HepG2 (cell line): ENCODE data around the gene LARP1B. TPM values are rescaled to one million over a fixed set of nuclear protein-coding genes. Genes with fewer than 3 reads are reported as not detected.

Experiments used
- ATF7-NPFF ChIP-seq: sonication (generic); formaldehyde crosslinking; IDR thresholded peaks from 2 replicates; pipeline ENCODE4 v1.8.1; 2023; ENCODE audit warnings: mild to moderate bottlenecking, low read depth, missing genetic modification reagents, moderate library complexity
- EP300 ChIP-seq, 3 experiments: sonication (generic) in 1 of 3; formaldehyde crosslinking in 1 of 3; IDR thresholded peaks; 2 replicates each; pipeline versions ENCODE4 v1.5.1 to v1.6.1; 2011 to 2020; ENCODE audit warnings: low read depth in 2 of 3, low read length in 2 of 3, borderline replicate concordance in 1 of 3, improper control_type of control experiment in 1 of 3, mild to moderate bottlenecking in 1 of 3, missing genetic modification reagents in 1 of 3, moderate library complexity in 1 of 3
- HCFC1 ChIP-seq: fragments of 150-350 bp; IDR thresholded peaks from 2 replicates; pipeline ENCODE4 v1.6.1; 2014; ENCODE audit warnings: low read depth, low read length
- IKZF1 ChIP-seq: fragments of 450-650 bp; IDR thresholded peaks from 2 replicates; pipeline ENCODE4 v1.7.1; 2016
- KAT2B ChIP-seq: fragments of 150-350 bp; IDR thresholded peaks from 2 replicates; pipeline ENCODE4 v1.6.1; 2014; ENCODE audit warnings: low read depth, low read length, borderline replicate concordance
- SMARCE1 ChIP-seq: fragments of 450-650 bp; IDR thresholded peaks from 2 replicates; pipeline ENCODE4 v1.6.1; 2017; ENCODE audit warnings: borderline replicate concordance
- ZNF34 ChIP-seq: sonication (generic); formaldehyde crosslinking; IDR thresholded peaks from 2 replicates; pipeline ENCODE4 v1.4.0; 2020; ENCODE audit warnings: mild to moderate bottlenecking, missing genetic modification reagents, borderline replicate concordance
- ZNF563 ChIP-seq: sonication (generic); formaldehyde crosslinking; IDR thresholded peaks from 2 replicates; pipeline ENCODE4 v1.8.0; 2022; ENCODE audit warnings: mild to moderate bottlenecking, moderate library complexity, missing genetic modification reagents
- polyA plus RNA-seq, 8 experiments: library from polyadenylated mRNA; depleted of rRNA in 3 of 8; stranded (reverse) in 7 of 8; unstranded in 1 of 8; fragments of >200 nt; fragmentation: Illumina TruSeq in 4 of 8; extraction: Trizol in 4 of 8; gene quantifications; 2 replicates each; pipeline versions ENCODE4 v1.2.1 to v1.2.3, GENCODE V29; 2011 to 2016; ENCODE audit warnings: low read depth in 4 of 8, missing spikeins in 1 of 8, mixed read lengths in 1 of 8; ENCODE audit not compliant: insufficient read depth in 1 of 8
- total RNA-seq, 5 experiments: library from RNA; depleted of rRNA; stranded (reverse); fragments of >200 nt; fragmentation: Illumina TruSeq; extraction: Trizol; gene quantifications; 2 replicates each; pipeline ENCODE4 v1.2.3, GENCODE V29; 2016; ENCODE audit warnings: low read depth in 1 of 5
- TF ChIP-seq, protein P1 (sequence below): sonication (generic); formaldehyde crosslinking; IDR thresholded peaks from 2 replicates; pipeline ENCODE4 v1.5.1; 2020; ENCODE audit warnings: mild to moderate bottlenecking, missing genetic modification reagents, moderate library complexity
- TF ChIP-seq, protein P2 (sequence below): sonication (generic); formaldehyde crosslinking; IDR thresholded peaks from 2 replicates; pipeline ENCODE4 v1.4.0; 2020; ENCODE audit warnings: mild to moderate bottlenecking, missing genetic modification reagents
- TF ChIP-seq, protein P3 (sequence below): IDR thresholded peaks from 2 replicates; pipeline ENCODE4 v1.6.1; 2016; ENCODE audit warnings: mild to moderate bottlenecking
- TF ChIP-seq, protein P4 (sequence below): IDR thresholded peaks from 2 replicates; pipeline ENCODE4 v1.4.0; 2020; ENCODE audit warnings: mild to moderate bottlenecking, missing genetic modification reagents
- TF ChIP-seq, protein P5 (sequence below): sonication (generic); formaldehyde crosslinking; conservative IDR thresholded peaks from 2 replicates; pipeline ENCODE4 v1.4.0; 2020; ENCODE audit warnings: mild to moderate bottlenecking, missing genetic modification reagents, moderate library complexity

The LARP1B gene
- total and polyA plus RNA-seq, 2 of the 13 experiments (the other 11 are each of a cell fraction or from before 2014, with no cell fraction given): 19.2 to 52.7 TPM

DNA sequence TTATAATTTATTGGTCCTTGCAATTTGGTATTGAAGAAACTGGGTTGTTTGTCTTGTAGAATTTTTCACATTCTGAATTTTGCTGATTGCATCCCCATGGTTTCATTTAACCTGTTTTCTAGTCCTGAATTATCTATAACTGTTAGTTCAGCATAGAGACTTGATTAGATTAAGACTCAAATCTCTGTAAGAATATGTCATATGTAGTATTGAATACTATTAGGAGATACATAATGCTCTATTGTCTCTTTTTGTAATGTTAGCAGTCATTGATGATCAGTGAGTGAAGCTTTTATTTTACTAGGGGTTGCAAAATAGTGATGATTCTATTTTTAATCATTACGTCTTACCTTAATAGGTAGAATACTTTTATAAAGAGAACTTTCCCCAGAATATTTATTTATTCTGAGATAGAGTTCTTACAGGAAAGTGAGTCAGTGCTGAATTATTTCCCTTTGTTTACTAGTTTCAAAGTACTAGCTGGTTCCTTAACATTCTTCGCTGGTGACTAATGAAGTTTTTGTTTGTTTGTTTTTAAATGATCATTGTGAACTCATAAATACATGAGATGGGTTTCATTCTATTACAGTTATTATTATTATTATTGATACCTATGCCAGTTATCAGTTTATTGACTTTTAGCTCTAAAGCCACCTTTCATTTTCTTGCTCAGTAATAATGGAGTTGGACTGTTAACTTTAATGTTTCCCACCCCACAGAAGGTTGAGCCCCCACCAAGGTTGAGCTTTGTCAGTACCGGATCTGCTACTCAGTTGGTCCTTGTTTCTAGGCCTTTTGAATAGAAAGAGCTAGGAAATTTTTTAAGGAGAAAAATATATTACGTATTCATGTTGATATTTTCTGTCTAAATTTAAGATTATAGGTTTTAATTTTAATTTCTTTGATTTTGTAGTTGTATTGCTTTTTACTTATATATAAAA, 102.3 kb downstream of the LARP1B start (continued):
- no peak for TF ChIP-seq KAT2B
- TF ChIP-seq EP300 (IDR thresholded peaks at IDR 0.05; ENCODE audit: low read depth in 2 of 2, low read length in 2 of 2): peak in 1 of 2 experiments; percentile 70; a peak in 1 of 4 replicates
- no peak for TF ChIP-seq EP300 (CRISPR knock-in tag; IDR thresholded peaks at IDR 0.05; ENCODE audit: borderline replicate concordance)
- peak; percentile 84 for TF ChIP-seq SMARCE1
- TF ChIP-seq, protein P1, sequence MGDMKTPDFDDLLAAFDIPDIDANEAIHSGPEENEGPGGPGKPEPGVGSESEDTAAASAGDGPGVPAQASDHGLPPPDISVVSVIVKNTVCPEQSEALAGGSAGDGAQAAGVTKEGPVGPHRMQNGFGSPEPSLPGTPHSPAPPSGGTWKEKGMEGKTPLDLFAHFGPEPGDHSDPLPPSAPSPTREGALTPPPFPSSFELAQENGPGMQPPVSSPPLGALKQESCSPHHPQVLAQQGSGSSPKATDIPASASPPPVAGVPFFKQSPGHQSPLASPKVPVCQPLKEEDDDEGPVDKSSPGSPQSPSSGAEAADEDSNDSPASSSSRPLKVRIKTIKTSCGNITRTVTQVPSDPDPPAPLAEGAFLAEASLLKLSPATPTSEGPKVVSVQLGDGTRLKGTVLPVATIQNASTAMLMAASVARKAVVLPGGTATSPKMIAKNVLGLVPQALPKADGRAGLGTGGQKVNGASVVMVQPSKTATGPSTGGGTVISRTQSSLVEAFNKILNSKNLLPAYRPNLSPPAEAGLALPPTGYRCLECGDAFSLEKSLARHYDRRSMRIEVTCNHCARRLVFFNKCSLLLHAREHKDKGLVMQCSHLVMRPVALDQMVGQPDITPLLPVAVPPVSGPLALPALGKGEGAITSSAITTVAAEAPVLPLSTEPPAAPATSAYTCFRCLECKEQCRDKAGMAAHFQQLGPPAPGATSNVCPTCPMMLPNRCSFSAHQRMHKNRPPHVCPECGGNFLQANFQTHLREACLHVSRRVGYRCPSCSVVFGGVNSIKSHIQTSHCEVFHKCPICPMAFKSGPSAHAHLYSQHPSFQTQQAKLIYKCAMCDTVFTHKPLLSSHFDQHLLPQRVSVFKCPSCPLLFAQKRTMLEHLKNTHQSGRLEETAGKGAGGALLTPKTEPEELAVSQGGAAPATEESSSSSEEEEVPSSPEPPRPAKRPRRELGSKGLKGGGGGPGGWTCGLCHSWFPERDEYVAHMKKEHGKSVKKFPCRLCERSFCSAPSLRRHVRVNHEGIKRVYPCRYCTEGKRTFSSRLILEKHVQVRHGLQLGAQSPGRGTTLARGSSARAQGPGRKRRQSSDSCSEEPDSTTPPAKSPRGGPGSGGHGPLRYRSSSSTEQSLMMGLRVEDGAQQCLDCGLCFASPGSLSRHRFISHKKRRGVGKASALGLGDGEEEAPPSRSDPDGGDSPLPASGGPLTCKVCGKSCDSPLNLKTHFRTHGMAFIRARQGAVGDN (CRISPR knock-in tag): no peak
- no peak for TF ChIP-seq IKZF1
- no peak for TF ChIP-seq ZNF34
- TF ChIP-seq, protein P2, sequence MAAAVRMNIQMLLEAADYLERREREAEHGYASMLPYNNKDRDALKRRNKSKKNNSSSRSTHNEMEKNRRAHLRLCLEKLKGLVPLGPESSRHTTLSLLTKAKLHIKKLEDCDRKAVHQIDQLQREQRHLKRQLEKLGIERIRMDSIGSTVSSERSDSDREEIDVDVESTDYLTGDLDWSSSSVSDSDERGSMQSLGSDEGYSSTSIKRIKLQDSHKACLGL (CRISPR knock-in tag): no peak
- TF ChIP-seq, protein P3, sequence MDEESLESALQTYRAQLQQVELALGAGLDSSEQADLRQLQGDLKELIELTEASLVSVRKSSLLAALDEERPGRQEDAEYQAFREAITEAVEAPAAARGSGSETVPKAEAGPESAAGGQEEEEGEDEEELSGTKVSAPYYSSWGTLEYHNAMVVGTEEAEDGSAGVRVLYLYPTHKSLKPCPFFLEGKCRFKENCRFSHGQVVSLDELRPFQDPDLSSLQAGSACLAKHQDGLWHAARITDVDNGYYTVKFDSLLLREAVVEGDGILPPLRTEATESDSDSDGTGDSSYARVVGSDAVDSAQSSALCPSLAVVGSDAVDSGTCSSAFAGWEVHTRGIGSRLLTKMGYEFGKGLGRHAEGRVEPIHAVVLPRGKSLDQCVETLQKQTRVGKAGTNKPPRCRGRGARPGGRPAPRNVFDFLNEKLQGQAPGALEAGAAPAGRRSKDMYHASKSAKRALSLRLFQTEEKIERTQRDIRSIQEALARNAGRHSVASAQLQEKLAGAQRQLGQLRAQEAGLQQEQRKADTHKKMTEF (CRISPR knock-in tag): peak; percentile 20; the same call in 1 of the 2 replicates
- TF ChIP-seq, protein P4, sequence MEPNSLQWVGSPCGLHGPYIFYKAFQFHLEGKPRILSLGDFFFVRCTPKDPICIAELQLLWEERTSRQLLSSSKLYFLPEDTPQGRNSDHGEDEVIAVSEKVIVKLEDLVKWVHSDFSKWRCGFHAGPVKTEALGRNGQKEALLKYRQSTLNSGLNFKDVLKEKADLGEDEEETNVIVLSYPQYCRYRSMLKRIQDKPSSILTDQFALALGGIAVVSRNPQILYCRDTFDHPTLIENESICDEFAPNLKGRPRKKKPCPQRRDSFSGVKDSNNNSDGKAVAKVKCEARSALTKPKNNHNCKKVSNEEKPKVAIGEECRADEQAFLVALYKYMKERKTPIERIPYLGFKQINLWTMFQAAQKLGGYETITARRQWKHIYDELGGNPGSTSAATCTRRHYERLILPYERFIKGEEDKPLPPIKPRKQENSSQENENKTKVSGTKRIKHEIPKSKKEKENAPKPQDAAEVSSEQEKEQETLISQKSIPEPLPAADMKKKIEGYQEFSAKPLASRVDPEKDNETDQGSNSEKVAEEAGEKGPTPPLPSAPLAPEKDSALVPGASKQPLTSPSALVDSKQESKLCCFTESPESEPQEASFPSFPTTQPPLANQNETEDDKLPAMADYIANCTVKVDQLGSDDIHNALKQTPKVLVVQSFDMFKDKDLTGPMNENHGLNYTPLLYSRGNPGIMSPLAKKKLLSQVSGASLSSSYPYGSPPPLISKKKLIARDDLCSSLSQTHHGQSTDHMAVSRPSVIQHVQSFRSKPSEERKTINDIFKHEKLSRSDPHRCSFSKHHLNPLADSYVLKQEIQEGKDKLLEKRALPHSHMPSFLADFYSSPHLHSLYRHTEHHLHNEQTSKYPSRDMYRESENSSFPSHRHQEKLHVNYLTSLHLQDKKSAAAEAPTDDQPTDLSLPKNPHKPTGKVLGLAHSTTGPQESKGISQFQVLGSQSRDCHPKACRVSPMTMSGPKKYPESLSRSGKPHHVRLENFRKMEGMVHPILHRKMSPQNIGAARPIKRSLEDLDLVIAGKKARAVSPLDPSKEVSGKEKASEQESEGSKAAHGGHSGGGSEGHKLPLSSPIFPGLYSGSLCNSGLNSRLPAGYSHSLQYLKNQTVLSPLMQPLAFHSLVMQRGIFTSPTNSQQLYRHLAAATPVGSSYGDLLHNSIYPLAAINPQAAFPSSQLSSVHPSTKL (CRISPR knock-in tag): peak; percentile 51; the same call in 1 of the 2 replicates
- TF ChIP-seq, protein P5, sequence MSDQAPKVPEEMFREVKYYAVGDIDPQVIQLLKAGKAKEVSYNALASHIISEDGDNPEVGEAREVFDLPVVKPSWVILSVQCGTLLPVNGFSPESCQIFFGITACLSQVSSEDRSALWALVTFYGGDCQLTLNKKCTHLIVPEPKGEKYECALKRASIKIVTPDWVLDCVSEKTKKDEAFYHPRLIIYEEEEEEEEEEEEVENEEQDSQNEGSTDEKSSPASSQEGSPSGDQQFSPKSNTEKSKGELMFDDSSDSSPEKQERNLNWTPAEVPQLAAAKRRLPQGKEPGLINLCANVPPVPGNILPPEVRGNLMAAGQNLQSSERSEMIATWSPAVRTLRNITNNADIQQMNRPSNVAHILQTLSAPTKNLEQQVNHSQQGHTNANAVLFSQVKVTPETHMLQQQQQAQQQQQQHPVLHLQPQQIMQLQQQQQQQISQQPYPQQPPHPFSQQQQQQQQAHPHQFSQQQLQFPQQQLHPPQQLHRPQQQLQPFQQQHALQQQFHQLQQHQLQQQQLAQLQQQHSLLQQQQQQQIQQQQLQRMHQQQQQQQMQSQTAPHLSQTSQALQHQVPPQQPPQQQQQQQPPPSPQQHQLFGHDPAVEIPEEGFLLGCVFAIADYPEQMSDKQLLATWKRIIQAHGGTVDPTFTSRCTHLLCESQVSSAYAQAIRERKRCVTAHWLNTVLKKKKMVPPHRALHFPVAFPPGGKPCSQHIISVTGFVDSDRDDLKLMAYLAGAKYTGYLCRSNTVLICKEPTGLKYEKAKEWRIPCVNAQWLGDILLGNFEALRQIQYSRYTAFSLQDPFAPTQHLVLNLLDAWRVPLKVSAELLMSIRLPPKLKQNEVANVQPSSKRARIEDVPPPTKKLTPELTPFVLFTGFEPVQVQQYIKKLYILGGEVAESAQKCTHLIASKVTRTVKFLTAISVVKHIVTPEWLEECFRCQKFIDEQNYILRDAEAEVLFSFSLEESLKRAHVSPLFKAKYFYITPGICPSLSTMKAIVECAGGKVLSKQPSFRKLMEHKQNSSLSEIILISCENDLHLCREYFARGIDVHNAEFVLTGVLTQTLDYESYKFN: peak; percentile 41; the same call in 1 of the 2 replicates
- TF ChIP-seq ZNF563 (CRISPR knock-in tag): no peak
- no peak for TF ChIP-seq HCFC1
- TF ChIP-seq ATF7-NPFF (CRISPR knock-in tag): no peak
